Measurements from ENCODE around the gene S100B.

The S100B gene

GRCh38 chr21:46560568-46561444 is 44.1 kb downstream of the S100B start:
- peak; percentile 12 for DNase-seq (ENCODE audit: insufficient read length, low spot score)
- TF ChIP-seq CTCF (IDR thresholded peaks at IDR 0.05; ENCODE audit: insufficient read depth, missing control alignments), result no peak
- no peak for FAIRE-seq

- TF ChIP-seq CTCF (IDR thresholded peaks at IDR 0.05; ENCODE audit: insufficient read depth, missing control alignments), result no peak
- no peak for FAIRE-seq
- peak; percentile 13 for DNase-seq (ENCODE audit: insufficient read length, low spot score)
These were observed 45.4 kb downstream of the S100B start for GRCh38 chr21:46559291-46559983.

GRCh38 chr21:46557919-46558392 is 46.9 kb downstream of the S100B start:
- no peak for TF ChIP-seq CTCF (IDR thresholded peaks at IDR 0.05; ENCODE audit: insufficient read depth, missing control alignments)
- FAIRE-seq (no peak), DNase-seq (ENCODE audit: insufficient read length, low spot score) (peak; percentile 8)

GRCh38 chr21:46557469-46557868 is 47.4 kb downstream of the S100B start:
- FAIRE-seq (no peak), DNase-seq (ENCODE audit: insufficient read length, low spot score) (peak; percentile 15)
- no peak for TF ChIP-seq CTCF (IDR thresholded peaks at IDR 0.05; ENCODE audit: insufficient read depth, missing control alignments)

- TF ChIP-seq CTCF (IDR thresholded peaks at IDR 0.05; ENCODE audit: insufficient read depth, missing control alignments), result no peak
- DNase-seq (ENCODE audit: insufficient read length, low spot score) (peak; percentile 5), FAIRE-seq (no peak)
These were observed 48.1 kb downstream of the S100B start for GRCh38 chr21:46556802-46557201.

- no peak for TF ChIP-seq CTCF (IDR thresholded peaks at IDR 0.05; ENCODE audit: insufficient read depth, missing control alignments)
- DNase-seq (ENCODE audit: insufficient read length, low spot score) (peak; percentile 1), FAIRE-seq (no peak)
These were observed 49.2 kb downstream of the S100B start for GRCh38 chr21:46555678-46556077.
